ENCODE results near the gene SEPTIN1. TPM values are rescaled to one million over a fixed set of nuclear protein-coding genes. Genes with fewer than 3 reads are reported as not detected.

The SEPTIN1 gene
- total and polyA plus RNA-seq, 2 of the 13 experiments (the other 11 are each of a cell fraction or from before 2014, with no cell fraction given), result 0.18 to 0.67 TPM

DNA sequence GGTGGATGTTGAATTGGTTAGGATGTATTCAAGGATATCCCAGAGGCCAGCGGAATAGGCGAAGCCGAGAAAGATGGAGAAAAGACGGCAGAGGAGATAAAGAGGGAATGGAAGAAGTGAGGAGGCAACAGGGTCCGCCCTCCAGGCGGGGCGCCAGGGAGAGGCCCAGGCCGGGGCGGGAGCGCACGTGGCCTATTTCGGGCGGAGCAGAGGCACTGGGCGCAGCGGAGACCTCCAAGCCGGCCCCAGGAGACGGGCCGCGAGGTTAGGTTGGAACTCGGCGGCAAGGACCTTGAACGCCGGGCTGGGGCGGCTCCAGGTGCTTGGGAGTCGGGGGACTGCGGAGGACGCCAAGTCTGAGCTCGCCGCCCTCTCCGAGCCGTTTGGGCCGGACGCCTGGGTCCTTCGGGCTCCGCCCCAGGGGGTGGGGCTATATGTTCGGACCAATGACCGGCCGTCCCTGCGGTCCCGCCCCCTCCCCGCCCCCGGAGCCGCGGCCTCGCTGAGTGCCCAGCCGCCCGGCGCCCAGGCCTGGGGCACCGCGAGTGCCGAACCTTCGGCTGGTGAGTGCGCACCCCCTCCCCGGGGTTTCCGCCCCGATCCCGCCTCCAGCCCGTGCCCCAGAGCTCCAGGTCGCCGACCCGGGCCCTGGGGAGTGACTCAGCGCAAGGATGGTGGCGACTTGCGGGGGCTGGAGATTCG is 24.9 kb upstream of the SEPTIN1 start, which contains the start of gene ZNF771 (continued):
- TF ChIP-seq ATF5 (CRISPR knock-in tag; IDR thresholded peaks at IDR 0.05; ENCODE audit: low read depth), result 0 out of 2 replicates have a peak, but pooled peaks have one; percentile 92
- no peak for TF ChIP-seq RBAK (CRISPR knock-in tag; IDR thresholded peaks at IDR 0.05)
- TF ChIP-seq RCOR2 (CRISPR knock-in tag; IDR thresholded peaks at IDR 0.05), result no peak; the same call in 1 of the 2 replicates
- TF ChIP-seq SNAPC2 (CRISPR knock-in tag; IDR thresholded peaks at IDR 0.05), result 0 out of 2 replicates have a peak, but pooled peaks have one; percentile 59
- TF ChIP-seq DNMT1 (CRISPR knock-in tag; IDR thresholded peaks at IDR 0.05), result no peak
- TF ChIP-seq HNRNPL (IDR thresholded peaks at IDR 0.05; ENCODE audit: low read depth, low read length), result 0 out of 2 replicates have a peak, but pooled peaks have one; percentile 48
- TF ChIP-seq, protein P1, sequence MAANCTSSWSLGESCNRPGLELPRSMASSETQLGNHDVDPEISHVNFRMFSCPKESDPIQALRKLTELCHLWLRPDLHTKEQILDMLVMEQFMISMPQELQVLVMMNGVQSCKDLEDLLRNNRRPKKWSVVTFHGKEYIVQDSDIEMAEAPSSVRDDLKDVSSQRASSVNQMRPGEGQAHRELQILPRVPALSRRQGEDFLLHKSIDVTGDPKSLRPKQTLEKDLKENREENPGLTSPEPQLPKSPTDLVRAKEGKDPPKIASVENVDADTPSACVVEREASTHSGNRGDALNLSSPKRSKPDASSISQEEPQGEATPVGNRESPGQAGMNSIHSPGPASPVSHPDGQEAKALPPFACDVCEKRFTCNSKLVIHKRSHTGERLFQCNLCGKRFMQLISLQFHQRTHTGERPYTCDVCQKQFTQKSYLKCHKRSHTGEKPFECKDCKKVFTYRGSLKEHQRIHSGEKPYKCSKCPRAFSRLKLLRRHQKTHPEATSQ (CRISPR knock-in tag; IDR thresholded peaks at IDR 0.05; ENCODE audit: borderline replicate concordance), result peak; percentile 94
- TF ChIP-seq MTA1 (CRISPR knock-in tag; IDR thresholded peaks at IDR 0.05; ENCODE audit: borderline replicate concordance), result peak; percentile 79
- no peak for TF ChIP-seq TBL1XR1 (IDR thresholded peaks at IDR 0.05; ENCODE audit: borderline replicate concordance, low read length, partially characterized antibody)
- peak; percentile 95 for TF ChIP-seq ZNF678 (CRISPR knock-in tag; IDR thresholded peaks at IDR 0.05)
- no peak; the same call in 1 of the 2 replicates for TF ChIP-seq ZBTB42 (CRISPR knock-in tag; IDR thresholded peaks at IDR 0.05)
- 0 out of 2 replicates have a peak, but pooled peaks have one; percentile 43 for TF ChIP-seq ZNF362 (CRISPR knock-in tag; IDR thresholded peaks at IDR 0.05; ENCODE audit: borderline replicate concordance)
- no peak for TF ChIP-seq TCF7 (IDR thresholded peaks at IDR 0.05; ENCODE audit: low read depth)
- peak; percentile 79; the same call in 1 of the 2 replicates for TF ChIP-seq ZNF329 (CRISPR knock-in tag; IDR thresholded peaks at IDR 0.05; ENCODE audit: low read depth)
- no peak for TF ChIP-seq RELA (CRISPR knock-in tag; IDR thresholded peaks at IDR 0.05)
- TF ChIP-seq ZNF558 (CRISPR knock-in tag; IDR thresholded peaks at IDR 0.05; ENCODE audit: borderline replicate concordance), result peak; percentile 64; the same call in 1 of the 2 replicates
- no peak for TF ChIP-seq ZNF670 (CRISPR knock-in tag; IDR thresholded peaks at IDR 0.05; ENCODE audit: borderline replicate concordance)
- peak; percentile 88; the same call in 1 of the 2 replicates for TF ChIP-seq ZNF674 (CRISPR knock-in tag; IDR thresholded peaks at IDR 0.05; ENCODE audit: low read depth)
- TF ChIP-seq RXRB (CRISPR knock-in tag; IDR thresholded peaks at IDR 0.05; ENCODE audit: borderline replicate concordance), result peak; percentile 68
- TF ChIP-seq ARNT2 (CRISPR knock-in tag; IDR thresholded peaks at IDR 0.05; ENCODE audit: low read depth), result peak; percentile 53; the same call in 1 of the 2 replicates
- TF ChIP-seq ZNF101 (CRISPR knock-in tag; IDR thresholded peaks at IDR 0.05; ENCODE audit: borderline replicate concordance, low read depth), result peak; percentile 45; the same call in 1 of the 2 replicates
- TF ChIP-seq ZNF713 (CRISPR knock-in tag; IDR thresholded peaks at IDR 0.05), result 0 out of 2 replicates have a peak, but pooled peaks have one; percentile 42
- no peak for TF ChIP-seq ZMYM2 (CRISPR knock-in tag; IDR thresholded peaks at IDR 0.05)
- peak; percentile 85 for TF ChIP-seq AGO1 (IDR thresholded peaks at IDR 0.05; ENCODE audit: low read depth, low read length, poor library complexity, severe bottlenecking)
- peak; percentile 44; the same call in 1 of the 2 replicates for TF ChIP-seq NCOR1 (IDR thresholded peaks at IDR 0.05; ENCODE audit: borderline replicate concordance, low read length)
- TF ChIP-seq HMGA1 (CRISPR knock-in tag; conservative IDR thresholded peaks at IDR 0.05), result no peak
- TF ChIP-seq SIX4 (CRISPR knock-in tag; IDR thresholded peaks at IDR 0.05), result peak; percentile 12; the same call in 1 of the 2 replicates
